Glomerular endothelial cell (primary cell): Measurements from ENCODE around the gene ZNF415. TPM values are rescaled to one million over a fixed set of nuclear protein-coding genes. Genes with fewer than 3 reads are reported as not detected.
"Not testable (repeated sequence)": the region's sequence is repeated elsewhere in the genome, so short reads cannot be mapped to it uniquely, and the experiment has no call there.

Experiments used
- DNase-seq: peaks from one replicate; pipeline ENCODE4 v3.0.0-alpha.2; 2011; ENCODE audit warnings: low read depth, low spot score; ENCODE audit errors: extremely low read depth
- total RNA-seq: library from RNA; depleted of rRNA; stranded (reverse); fragments of >200 nt; gene quantifications from 2 replicates; pipeline ENCODE4 v1.2.3, GENCODE V29; 2015

The ZNF415 gene
- total RNA-seq, result 1.6 and 5.5 TPM in 2 replicates

DNA sequence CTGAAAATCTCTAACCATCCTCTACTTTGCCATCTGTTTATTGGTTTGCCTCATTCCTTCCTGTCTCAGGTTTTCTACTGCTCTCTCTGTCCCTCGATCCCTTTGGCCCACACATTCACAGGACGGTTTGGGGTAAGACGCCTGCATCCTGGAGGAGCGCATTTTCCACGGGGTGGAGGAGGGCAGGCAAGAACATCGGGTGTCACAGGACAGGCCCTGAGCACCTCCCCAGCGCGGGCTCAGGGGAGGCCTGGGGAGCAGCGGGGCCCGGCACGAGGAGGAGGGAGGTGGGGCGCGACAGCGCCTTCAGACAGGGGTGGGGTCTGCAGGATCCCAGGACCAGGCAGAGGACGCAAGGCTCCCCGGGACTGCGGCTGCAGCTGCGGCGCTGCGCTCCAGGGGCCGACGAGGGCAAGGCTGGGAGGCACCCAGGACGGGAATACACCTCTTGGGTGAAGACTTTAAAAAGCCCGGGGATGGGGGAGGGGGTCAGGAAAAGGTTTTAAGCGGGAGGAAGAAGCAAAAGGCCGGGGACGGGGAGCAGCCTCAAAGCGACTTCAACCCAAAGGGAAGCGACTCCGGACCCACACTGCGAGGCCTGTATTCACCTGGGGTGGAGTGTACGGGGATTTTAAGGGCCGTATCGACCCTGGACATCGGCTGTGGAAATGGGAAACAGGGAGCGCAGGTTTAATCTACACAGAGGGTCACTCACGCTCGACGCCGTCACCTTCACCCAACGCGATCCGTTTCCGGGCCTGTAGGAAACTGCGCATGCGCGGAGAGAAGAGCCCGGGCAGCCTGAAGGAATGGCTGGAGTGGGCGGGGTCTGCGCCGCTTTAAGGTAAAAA is at the start of gene ZNF415:
Gene ZNF415, minus strand, starts transcription at position 770 of the 851 bp plus-strand sequence. CDS start 10,234 bp downstream, outside the sequence.
- DNase-seq, result no peak

DNA sequence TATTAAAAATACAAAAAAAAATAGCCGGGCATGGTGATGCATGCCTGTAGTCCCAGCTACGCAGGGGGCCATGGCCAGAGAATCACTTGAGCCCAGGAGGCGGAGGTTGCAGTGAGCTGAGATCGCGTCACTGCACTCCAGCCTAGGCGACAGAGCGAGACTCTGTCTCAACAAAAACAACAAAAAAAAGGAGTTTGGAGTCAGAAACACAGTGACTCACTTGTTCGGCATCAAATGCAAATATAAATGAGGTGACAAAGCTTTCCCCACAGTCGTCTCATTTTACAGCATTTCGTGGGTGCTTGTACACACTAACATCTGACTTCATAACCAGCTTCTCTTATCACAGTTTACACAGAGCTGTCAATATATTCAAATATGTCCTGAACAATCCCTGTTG is 49.5 kb upstream of the ZNF415 start:
- no peak for DNase-seq

- DNase-seq, result no peak
These were observed 45.3 kb upstream of the ZNF415 start for GRCh38 chr19:53177986-53178385.

DNA sequence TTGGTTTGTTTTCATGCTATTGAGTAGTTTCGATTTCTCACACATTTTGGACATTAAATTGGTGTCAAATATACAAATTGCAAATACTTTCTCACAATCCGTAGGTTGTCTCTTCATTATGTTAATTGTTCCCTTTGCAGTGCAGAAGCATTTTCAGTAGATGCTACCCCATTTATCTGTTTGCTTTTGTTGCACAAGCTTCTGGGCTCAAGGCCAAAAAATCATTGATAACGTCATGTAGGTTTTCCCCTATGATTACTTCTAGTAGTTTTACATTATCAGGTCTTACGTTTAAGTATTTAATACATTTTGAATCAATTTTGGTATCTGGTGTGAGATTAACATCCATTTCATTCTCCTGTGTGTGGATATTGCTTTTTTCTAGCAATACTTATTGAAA is 40.2 kb upstream of the ZNF415 start:
- DNase-seq, result no peak

GRCh38 chr19:53165691-53166091 is 33.0 kb upstream of the ZNF415 start:
- no peak for DNase-seq

GRCh38 chr19:53161123-53161522 is 28.4 kb upstream of the ZNF415 start:
- DNase-seq, result no peak

- no peak for DNase-seq
These were observed 27.6 kb upstream of the ZNF415 start for GRCh38 chr19:53160350-53160749.

DNA sequence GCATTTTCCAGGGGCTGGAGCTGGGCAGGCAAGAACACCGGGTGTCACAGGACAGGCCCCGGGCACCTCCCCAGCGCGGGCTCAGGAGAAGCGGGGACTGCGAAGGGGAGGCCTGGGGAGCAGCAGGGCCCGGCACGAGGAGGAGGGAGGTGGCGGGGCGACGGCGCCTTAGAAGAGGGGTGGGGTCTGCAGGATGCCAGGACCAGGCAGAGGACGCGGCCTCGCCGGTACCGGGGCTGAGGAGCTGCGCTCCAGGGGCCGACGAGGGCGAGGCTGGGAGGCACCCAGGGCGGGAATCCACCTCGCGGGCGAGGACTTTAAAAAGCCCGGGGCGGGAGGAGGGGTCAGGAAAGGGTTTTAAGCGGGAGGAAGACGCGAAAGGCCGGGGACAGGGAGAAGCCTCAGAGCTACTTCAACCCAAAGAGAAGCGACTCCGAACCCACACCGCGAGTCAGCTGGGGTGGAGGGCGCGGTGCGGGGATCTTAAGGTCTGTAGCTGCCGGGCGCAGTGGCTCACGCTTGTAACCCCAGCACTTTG is 25.5 kb upstream of the ZNF415 start:
- no peak for DNase-seq

DNA sequence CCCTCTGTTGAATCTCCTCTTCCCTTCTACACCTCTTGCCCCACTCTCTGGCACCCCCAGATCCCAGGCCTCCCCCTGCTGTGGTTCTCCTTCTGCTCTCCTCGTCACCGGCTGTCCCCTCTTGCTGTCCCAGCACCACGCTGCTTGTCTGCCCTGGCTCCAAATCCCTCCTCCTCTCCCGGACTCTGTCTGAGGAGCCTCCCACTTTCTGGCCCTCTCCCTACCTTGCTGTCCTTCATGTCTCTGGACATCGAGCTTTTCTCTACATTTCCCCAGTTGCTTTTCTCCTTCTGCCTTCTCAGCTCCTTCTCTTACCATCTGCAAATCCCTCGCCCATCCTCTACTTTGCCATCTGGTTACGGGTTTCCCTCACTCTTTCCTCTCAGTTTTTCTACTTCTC is 24.9 kb upstream of the ZNF415 start:
- DNase-seq, result no peak

GRCh38 chr19:53156850-53157249 is 24.1 kb upstream of the ZNF415 start:
- no peak for DNase-seq

DNA sequence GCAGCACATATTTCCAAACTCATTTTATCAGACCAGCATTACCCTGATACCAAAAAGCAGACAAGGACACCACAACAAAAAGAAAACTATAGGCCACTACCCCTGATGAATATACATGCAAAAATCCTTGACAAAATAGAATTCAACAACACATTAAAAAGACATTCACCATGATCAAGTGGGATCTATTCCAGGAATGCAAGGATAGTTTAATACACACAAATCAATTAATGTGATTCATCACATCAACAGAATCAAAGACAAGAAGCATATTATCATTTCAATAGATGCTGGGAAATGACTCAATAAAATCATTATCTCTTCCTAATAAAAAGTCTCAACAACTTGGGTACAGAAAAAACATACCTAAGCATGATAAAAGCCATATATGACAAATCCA is 14.9 kb upstream of the ZNF415 start:
- DNase-seq, result no peak

DNA sequence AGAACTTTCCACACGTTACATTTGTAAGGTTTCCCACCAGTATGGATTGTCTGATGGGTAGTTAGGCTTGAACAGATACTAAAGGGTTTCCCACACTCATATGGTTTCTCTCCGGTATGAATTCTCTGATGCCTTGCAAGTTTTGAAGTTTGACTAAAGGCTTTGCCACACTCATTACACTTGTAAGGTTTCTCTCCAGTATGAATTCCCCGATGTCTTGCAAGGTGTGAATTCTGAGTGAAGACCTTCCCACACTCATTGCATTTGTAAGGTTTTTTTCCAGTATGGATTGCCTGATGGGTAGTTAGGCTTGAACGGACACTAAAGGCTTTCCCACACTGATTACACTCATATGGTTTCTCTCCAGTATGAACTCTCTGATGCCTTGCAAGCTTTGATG is 7.6 kb upstream of the ZNF415 start:
- no peak for DNase-seq

- DNase-seq, result no peak
These were observed 3.7 kb upstream of the ZNF415 start for GRCh38 chr19:53136432-53136831.

DNA sequence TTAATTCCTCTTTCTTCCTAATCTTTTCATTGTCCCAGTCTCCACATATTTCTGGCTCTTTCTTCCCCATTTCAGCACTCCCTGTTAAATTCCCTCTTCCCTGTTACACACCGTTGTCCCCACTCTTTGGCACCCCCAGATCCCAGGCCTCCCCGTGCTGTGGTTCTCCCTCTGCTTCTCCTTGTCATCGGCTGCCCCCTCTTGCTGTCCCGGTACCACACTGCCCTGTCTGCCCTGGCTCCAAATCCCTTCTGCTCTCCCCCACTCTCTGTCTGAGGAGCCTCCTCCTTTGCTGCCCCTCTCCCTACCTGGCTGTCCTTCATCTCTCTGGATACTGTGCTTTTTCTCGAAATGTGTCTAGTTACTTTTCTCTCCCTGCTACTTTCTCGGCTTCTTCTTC is 983 bp downstream of the ZNF415 start:
- DNase-seq, result no peak

DNA sequence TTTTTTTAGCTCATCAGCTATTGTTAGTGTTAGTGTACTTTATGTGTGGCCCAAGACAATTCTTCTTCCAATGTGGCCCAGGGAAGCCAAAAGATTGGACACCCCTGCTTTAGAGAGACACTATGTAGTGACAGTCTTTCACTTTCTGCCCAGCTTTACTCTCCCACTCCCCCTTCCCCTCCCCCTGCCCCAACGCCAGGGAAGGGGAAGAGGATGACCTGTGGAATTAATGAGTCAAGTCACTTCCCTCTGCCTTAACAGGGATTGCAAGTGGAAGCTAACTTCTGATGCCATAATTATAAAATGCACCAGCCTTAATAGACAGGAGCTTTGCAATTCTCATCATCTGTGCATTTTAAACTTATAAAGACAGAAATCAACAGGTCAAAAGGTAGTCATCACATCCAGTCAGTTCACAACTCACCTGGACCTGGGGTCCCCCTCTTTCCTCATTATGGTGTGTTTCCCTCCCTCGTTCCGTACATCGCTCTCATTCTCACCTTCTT is 1.6 kb downstream of the ZNF415 start:
- no peak for DNase-seq

DNA sequence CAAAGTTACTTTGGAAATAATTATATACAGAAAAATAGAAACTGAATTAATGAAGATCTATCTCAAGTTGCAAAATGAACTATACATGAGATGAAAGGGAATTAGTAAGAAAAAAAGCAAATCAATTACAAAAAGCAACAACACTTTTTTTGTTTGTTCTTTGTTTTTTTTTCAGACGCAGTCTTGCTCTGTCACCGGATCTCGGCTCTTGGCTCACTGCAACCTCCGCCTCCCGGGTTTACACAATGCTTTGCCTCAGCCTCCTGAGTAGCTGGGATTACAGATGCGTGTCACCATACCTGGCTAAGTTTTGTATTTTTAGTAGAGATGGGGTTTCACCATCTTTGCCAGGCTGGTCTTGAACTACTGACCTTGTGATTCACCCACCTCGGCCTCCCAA is 2.2 kb downstream of the ZNF415 start:
- DNase-seq, result no peak

DNA sequence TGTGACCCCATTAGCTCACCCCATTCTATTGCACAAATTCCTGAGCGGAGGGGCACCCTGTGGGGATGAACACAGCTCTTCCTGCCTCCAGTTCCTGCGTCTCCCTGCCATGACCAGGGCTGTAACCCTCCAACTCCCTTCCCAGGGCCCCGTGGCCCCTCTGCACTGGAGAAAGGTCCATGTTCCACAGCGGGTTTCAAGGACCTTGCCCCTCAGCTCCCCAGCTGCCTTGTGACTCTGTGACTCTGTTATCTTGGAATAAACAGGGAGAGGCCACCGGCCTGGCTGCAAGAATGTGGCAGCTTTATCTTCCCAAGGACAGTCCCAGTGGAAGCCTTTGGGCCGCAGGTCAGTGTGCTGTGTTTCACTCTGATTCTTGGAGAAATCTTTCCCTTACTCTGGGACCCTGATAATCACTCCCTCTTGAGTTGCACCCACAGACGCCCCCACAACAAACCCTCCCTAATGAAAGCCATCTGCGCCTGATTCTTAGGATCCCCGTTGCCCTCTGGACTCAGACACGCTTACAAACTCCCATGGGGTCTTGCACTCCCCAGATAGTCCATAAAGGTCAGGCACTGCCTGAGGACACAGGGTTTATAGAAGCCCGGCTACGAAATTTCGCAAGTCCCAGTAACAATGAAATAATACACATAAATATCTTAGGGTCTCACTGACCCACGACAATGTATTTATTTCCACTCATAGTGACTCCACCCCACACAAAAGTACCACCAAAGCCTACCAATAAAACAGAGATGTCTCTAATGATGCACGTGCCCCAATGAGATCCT is 5.8 kb downstream of the ZNF415 start:
- not testable (repeated sequence) for DNase-seq

DNA sequence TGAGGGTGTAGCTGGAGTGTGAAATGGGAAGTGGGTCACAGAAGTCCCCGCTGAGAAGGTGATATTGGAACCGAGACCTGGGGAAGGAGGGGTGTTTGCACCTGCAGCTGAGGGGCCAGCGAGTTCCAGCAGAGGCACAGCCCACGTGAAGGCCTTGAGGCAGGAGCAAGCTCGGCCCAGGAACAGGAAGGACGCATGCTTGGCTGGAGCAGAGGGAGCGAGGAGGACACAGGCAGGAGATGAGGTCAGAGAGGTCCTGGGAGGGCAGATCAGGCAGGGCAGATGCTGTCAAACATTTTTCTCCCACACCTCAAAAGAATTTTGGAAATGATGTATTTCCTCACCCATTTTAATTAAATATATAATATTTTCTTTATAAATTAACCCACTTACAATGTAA is 9.3 kb downstream of the ZNF415 start:
- no peak for DNase-seq

DNA sequence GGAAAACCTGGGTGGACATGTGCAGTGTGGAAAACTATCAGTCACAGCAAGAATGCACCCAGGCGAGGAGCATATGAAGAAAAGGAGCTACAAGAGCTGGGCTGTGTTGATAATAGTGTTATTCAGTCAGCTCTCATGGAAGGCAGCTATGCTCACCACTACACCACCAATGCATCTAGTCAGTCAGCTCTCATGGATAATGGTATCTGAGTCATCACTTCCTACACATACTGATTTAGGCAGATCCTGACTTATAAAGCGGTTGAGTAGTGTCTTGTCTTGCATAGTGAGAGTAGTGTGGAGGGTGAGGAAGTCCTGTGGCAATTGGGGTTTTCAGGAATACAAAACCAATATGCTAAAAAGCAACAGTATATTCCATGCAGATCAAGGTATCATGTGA is 20.4 kb downstream of the ZNF415 start:
- no peak for DNase-seq

DNA sequence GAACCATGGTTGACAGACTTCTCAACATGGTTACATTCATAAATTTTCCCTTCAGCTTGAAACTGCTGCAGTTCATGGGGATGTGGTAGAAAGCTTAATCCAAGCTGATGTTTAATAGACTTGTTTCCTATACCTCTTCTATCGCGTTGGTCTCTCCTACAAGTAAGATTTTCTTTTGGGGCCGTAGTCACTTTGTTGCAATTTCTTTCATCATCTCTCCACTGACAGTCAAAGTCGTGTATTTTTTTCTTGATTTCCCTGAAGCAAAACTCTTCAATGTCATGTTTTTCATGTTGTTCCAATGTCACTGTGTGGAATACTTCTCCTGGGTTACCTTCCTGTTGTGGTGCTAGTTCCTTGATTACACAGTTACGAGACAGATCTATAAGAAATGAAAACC is 23.2 kb downstream of the ZNF415 start:
- DNase-seq, result no peak
